CD4-positive, alpha-beta T cell treated with Interleukin-21 for 1 hour (primary cell): ENCODE measurements around the gene CALHM1.

Experiments used
- DNase-seq: peaks from one replicate; pipeline ENCODE4 v3.0.0-alpha.2; 2020

The CALHM1 gene

GRCh38 chr10:103452506-103453230, 6.0 kb downstream of the CALHM1 start:
- DNase-seq: no peak

DNA sequence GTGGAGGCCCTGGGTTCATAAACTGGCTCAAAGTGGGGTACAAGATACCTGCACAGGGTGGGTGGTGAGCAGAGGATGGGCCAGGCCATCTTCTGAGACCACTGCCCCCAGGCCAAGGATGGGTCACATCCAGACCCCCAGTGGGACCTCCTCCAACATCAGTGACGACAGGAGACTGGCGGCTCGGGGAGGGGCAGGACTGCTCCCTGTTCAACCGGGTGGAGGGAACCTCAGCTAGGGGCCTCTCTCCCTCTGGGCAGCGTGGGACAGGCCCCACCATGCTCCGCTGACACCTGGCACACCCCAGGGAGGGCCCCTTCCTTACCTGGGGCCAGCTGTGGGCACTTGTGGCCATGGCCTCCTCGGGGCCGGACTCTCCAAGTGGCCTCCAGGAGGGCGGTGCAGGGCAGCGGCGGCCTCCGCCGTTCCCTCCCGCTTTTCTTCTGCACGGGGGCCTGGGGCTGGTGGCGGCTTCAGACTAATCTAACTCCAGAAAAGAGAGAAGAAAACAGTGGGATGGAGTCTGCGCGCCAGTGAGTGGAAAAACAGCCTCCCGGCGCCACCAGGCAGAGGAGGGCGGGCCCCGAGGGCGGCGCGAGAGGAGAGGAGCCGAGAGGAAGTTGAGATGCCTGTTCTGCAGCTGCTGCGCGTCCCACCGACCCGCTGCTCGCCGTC, 6.7 kb downstream of the CALHM1 start, which contains the start of gene CALHM2:
TSS of gene CALHM2 (minus strand) at position 540 of the 675 bp plus-strand sequence. CDS start 2,429 bp downstream, outside the sequence.
- peak; percentile 43 for DNase-seq

DNA sequence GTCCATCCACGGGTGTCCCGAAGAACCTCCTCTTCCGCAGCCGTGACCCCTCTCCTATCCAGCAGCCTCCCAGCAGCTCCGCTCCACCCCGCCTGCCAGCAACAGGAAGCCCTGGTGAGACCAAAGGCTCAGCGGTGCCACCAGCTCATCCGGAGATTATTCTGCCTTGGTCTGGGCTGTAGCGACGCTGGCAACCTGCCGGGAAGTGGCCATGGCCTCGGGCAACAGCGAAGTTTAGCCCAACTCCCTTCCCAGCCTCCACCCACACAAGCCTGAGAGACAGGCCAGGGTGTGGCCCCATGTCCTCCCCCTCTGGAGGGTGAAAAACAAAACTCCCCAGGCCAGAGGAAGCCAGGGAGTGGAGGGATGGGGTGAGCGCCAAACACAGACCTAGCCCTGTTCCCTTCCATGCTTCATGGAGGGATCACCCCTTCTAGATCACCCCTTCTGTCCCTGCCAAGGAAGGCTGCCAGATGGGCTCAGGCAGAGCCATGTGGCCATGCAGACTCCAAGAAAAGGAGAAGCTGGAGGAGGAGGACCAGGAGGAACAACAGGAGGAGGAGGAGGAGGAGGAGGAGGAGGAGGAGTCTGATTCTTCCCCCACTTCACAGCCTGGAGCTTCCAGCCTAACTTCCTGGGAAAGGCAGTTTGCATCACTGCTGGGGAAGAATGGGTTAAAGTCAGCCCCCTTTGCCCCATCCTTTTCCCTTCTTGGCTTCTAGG, 7.4 kb downstream of the CALHM1 start:
- peak; percentile 55 for DNase-seq

GRCh38 chr10:103450201-103450695, 8.5 kb downstream of the CALHM1 start:
- DNase-seq: no peak

DNA sequence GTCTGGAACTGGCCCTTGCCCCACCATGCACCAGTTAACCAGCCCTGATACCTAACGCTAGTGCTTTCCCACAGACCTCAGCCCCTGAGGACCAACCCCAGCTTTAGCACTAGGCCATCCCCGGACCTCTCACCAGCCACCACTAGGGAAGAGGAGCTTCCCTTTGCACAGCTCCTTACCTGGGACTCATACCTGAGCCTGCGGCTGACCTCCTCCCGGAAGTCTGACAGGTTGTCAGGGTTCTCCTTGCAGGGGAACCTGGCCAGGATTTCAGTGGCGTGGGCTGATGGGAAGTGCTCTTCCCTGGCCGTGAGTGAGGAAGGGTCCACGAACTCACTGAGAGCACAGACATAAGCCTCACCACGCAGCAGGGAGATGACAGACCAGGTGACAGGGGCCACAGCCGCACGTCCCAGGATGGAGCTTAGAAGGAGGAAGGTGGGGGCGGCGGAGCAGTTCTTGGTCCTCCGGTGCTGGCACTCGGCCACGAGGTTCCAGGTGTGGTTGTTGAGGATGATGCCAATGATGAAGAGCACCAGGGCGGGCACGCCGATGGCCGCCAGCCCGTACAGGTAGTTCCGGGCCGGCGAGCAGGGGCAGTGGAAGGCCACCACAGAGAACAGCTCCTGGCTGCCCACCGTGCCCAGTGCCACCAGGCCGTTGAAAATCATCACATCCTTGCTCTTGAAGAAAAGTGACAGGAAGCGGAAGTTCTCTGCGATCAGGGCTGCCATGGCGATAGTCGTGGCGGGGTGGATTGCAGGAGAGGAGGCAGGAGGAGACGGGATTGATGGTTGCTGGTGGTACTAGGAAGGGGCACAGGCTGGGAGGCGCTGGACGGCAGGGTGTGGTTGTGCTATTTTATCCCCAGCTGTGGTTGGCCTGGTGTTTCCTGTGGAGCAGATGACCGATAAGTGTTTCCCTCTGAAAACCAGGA, 9.2 kb downstream of the CALHM1 start:
- no peak for DNase-seq

- DNase-seq: no peak
Measured at GRCh38 chr10:103448746-103449145, 10.0 kb downstream of the CALHM1 start.

- no peak for DNase-seq
Measured at GRCh38 chr10:103447187-103447586, 11.5 kb downstream of the CALHM1 start.

DNA sequence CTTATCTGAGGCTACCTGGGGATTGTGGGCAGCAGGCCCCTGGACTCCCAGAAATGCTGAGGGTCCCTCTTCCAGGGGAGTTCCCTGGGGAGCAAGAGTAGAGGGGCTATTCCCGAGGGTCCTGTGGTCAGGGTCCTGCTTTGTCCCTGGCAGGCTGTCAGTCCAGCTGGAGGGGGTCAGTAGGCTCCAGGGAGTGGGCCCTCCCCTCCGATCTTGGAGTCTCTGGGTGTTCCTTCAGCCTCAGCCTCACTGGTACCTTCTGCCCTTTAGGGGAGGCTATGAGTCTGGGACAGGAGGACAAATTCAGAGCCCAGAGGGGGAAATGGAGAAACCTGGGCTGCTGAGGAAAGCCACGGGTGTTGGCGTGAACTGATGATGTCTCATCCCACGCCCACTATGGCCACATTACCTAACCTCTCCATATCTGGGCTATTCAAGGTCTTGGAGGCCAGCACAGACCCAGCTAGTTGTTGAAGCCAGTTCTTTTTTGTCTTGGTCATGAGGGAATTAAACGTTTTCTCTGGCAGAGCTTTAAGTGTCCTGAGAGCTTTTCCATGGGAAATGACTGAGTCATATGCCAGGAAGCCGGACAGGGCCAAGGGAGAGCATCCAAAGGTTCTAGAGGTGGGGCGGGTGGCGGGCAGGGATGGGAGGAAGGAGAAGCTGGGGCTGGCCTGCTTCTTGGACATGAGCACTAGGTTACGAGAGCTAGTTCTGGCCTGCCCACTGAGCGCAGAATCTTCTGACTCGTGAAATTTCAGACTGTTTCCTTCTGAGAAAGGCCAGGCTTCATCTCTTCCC, 12.7 kb downstream of the CALHM1 start:
- DNase-seq: no peak

DNA sequence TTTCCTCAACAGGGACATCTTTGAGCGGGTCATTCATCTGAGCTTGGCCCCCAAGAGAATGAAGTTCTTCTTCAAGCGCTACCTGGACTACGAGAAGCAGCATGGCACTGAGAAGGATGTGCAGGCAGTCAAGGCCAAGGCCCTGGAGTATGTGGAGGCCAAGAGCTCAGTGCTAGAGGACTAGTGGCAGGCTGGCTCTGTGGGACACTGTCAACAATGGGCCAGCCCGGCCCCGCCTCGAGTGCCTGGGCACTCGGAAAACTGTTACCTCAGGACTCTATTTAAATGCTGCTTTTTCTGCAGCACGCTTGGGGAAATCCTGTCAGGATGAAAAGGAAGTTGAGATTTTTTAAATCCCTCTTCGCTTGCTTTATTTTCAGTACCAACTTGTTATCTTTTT, 13.3 kb downstream of the CALHM1 start:
- DNase-seq: no peak

GRCh38 chr10:103444478-103444877, 14.2 kb downstream of the CALHM1 start:
- no peak for DNase-seq

- no peak for DNase-seq
Measured at GRCh38 chr10:103443475-103444185, 15.1 kb downstream of the CALHM1 start.

GRCh38 chr10:103442031-103442461, 16.7 kb downstream of the CALHM1 start:
- no peak for DNase-seq

DNA sequence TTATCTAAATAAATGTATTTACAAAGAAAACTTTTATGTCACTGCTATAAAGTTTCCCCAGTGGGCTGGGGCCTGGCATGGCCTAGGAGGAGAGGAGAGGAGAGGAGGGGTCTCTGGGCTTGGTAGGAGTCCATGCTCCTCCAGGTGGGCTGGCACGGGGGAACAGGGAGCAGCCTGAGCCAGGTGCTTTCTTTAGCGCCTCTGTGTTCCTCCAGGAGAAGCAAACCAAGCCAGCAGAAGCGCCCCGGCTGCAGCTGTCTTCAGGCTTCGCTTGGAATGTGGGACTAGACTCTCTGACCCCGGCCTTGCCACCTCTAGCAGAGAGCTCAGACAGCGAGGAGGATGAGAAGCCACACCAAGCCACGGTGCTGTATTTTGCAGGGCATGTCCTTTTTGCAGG, 17.1 kb downstream of the CALHM1 start:
- DNase-seq: no peak

DNA sequence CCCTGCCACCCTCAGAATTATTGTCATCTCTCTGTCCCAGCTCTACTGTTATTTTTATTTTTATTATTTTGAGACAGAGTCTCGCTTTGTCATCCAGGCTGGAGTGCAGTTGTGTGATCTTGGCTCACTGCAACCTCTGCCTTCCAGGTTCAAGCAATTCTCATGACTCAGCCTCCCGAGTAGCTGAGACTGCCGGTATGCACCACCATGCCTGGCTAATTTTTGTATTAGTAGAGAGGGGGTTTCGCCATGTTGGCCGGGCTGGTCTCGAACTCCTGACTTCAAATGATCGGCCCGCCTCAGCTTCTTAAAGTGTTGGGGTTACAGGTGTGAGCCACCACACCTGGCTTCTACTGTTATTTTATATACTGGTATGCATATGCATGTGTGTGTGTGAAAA, 17.5 kb downstream of the CALHM1 start:
- no peak for DNase-seq

- no peak for DNase-seq
Measured at GRCh38 chr10:103440416-103440815, 18.3 kb downstream of the CALHM1 start.

DNA sequence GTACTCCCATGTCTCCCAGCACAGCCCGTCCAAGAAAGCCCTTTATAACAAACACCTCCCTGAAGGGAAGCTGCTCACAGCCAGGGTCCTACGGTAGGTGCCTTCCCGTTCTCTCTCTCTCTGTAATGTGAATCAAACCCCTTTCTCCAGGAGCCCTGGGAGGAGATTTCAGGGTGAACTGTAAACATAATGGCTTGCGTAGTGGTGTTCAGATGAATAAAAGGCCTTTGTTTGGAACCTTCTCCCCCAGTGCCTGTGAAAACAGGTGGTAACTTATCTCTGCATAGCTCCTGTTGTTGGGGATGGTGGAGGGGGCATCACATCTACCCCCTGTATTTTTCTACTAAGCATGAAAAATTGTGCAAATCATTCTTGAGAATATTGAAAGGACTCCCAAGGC, 18.9 kb downstream of the CALHM1 start:
- DNase-seq: no peak

GRCh38 chr10:103433858-103434257, 24.8 kb downstream of the CALHM1 start:
- DNase-seq: no peak

GRCh38 chr10:103431902-103432301, 26.8 kb downstream of the CALHM1 start:
- DNase-seq: no peak

- DNase-seq: peak; percentile 16
Measured at GRCh38 chr10:103429647-103430046, 29.1 kb downstream of the CALHM1 start.

GRCh38 chr10:103428989-103429643, 29.6 kb downstream of the CALHM1 start:
- no peak for DNase-seq
